HepG2 (cell line): ENCODE measurements around the gene PAPSS1. TPM values are rescaled to one million over a fixed set of nuclear protein-coding genes. Genes with fewer than 3 reads are reported as not detected.

Experiments used
- ATAC-seq: fragments of 200-7000 bp; cut with Tn5 transposase; 3 replicates; pipeline ENCODE4 v1.9.1; 2020; ENCODE audit warnings: mild to moderate bottlenecking, moderate library complexity
- BruUV-seq: library from RNA; stranded (reverse); fragments of 400-500 nt; replicated peaks from 2 replicates; lab custom pipeline; 2021; lab: Mats Ljungman, UMichigan
- CTCF ChIA-PET: fragments of 300-600 bp; formaldehyde crosslinking; extraction: SDS; loops from one replicate; lab custom pipeline; 2021; ENCODE audit warnings: low total read pairs, inconsistent platforms, low intra/inter-chr PET ratio; lab: Yijun Ruan, JAX
- POLR2A ChIA-PET: fragments of 350-600 bp; sonication (Branson Sonifier 250); formaldehyde crosslinking; loops from one replicate; lab custom pipeline; 2020; ENCODE audit warnings: antibody characterized with exemption, inconsistent platforms; lab: Yijun Ruan, JAX
- DNase-seq: peaks from one replicate; pipeline ENCODE4 v3.0.0-alpha.2; 2015; ENCODE audit warnings: low spot score
- FAIRE-seq: peaks from 3 replicates; lab custom pipeline; 2011; peaks lifted over from hg19 to GRCh38; lab: Jason Lieb, UNC
- H2AFZ ChIP-seq: one replicate; pipeline ENCODE4 v1.6.1; 2011; ENCODE audit warnings: low read length, inconsistent platforms
- H3K27ac ChIP-seq: fragments of 300-600 bp; 3 replicates; pipeline ENCODE4 v1.8.0; 2011; ENCODE audit warnings: mixed run types, mild to moderate bottlenecking, mixed read lengths, low read length, inconsistent platforms; ENCODE audit not compliant: insufficient read depth; ENCODE audit errors: extremely low read length
- H3K27me3 ChIP-seq, 2 experiments: fragments of 200-600 bp in 1 of 2; 2 replicates in 1 of 2; 3 replicates in 1 of 2; pipeline versions ENCODE4 v1.6.0 to v1.8.0; 2011; ENCODE audit warnings: low read length in 2 of 2, mild to moderate bottlenecking in 2 of 2, moderate library complexity in 2 of 2, inconsistent platforms in 1 of 2; ENCODE audit not compliant: insufficient read depth in 2 of 2, control insufficient read depth in 1 of 2
- H3K36me3 ChIP-seq, 2 experiments: fragments of 200-600 bp in 1 of 2; replicated peaks in 1 of 2; 2 replicates in 1 of 2; 3 replicates in 1 of 2; pipeline versions ENCODE4 v1.5.1 to v1.8.0; 2011; ENCODE audit warnings: low read length in 2 of 2, inconsistent platforms in 1 of 2; ENCODE audit not compliant: insufficient read depth in 2 of 2, control insufficient read depth in 1 of 2
- H3K4me1 ChIP-seq: 2 replicates; pipeline ENCODE4 v1.5.1; 2012; ENCODE audit warnings: low read length, inconsistent platforms; ENCODE audit not compliant: insufficient read depth
- H3K4me2 ChIP-seq: 2 replicates; pipeline ENCODE4 v1.6.0; 2011; ENCODE audit warnings: low read depth, low read length, inconsistent platforms
- H3K4me3 ChIP-seq, 3 experiments: fragments of 200-600 bp in 1 of 3; sonication (generic), shearing (Covaris generic) in 1 of 3; replicated peaks in 1 of 3; 2 replicates each; pipeline ENCODE4 v1.5.1; 2011 to 2016; ENCODE audit warnings: low read length in 3 of 3, inconsistent platforms in 2 of 3, low read depth in 2 of 3, mild to moderate bottlenecking in 2 of 3, control low read depth in 1 of 3, mixed read lengths in 1 of 3; ENCODE audit not compliant: insufficient read depth in 1 of 3
- H3K79me2 ChIP-seq: one replicate; pipeline ENCODE4 v1.6.1; 2011; ENCODE audit warnings: low read length, inconsistent platforms; ENCODE audit not compliant: insufficient read depth
- H3K9ac ChIP-seq: 2 replicates; pipeline ENCODE4 v1.6.0; 2011; ENCODE audit warnings: mild to moderate bottlenecking, low read depth, low read length, inconsistent platforms; ENCODE audit not compliant: insufficient read depth
- H3K9me3 ChIP-seq: 2 replicates; pipeline ENCODE4 v1.5.1; 2012; ENCODE audit warnings: mild to moderate bottlenecking, low read length
- H4K20me1 ChIP-seq: 2 replicates; pipeline ENCODE4 v1.6.0; 2011; ENCODE audit warnings: inconsistent platforms, mild to moderate bottlenecking, low read length, moderate library complexity; ENCODE audit not compliant: insufficient read depth
- BHLHE40 ChIP-seq: IDR thresholded peaks from 2 replicates; pipeline ENCODE4 v1.6.1; 2011; ENCODE audit warnings: low read length, improper control_type of control experiment
- EHMT2 ChIP-seq: fragments of 200-600 bp; sonication (generic); IDR thresholded peaks from 2 replicates; pipeline ENCODE4 v1.7.0; 2017; ENCODE audit warnings: antibody characterized with exemption, low read depth, low read length, borderline replicate concordance
- GATAD1 ChIP-seq: IDR thresholded peaks from 2 replicates; pipeline ENCODE4 v1.6.1; 2016; ENCODE audit warnings: missing genetic modification reagents, missing compliant biosample characterization
- IRX3 ChIP-seq: sonication (generic); formaldehyde crosslinking; IDR thresholded peaks from 2 replicates; pipeline ENCODE4 v1.8.1; 2023; ENCODE audit warnings: mild to moderate bottlenecking, low read depth, missing genetic modification reagents, borderline replicate concordance
- RBFOX2 ChIP-seq: fragments of 200-400 bp; formaldehyde crosslinking; IDR thresholded peaks from 2 replicates; pipeline ENCODE4 v1.6.1; 2017; ENCODE audit warnings: low read depth, mild to moderate bottlenecking, low read length
- RORA ChIP-seq: sonication (generic); formaldehyde crosslinking; IDR thresholded peaks from 2 replicates; pipeline ENCODE4 v1.5.0; 2020; ENCODE audit warnings: mild to moderate bottlenecking, missing genetic modification reagents, moderate library complexity
- SSRP1 ChIP-seq: IDR thresholded peaks from 2 replicates; pipeline ENCODE4 v1.6.1; 2016; ENCODE audit warnings: control low read depth
- TBX3 ChIP-seq: fragments of 450-650 bp; IDR thresholded peaks from 2 replicates; pipeline ENCODE4 v1.6.1; 2017; ENCODE audit warnings: antibody characterized with exemption, mild to moderate bottlenecking, inconsistent platforms, borderline replicate concordance
- ZNF564 ChIP-seq: sonication (generic); formaldehyde crosslinking; IDR thresholded peaks from 2 replicates; pipeline ENCODE4 v1.8.1; 2023; ENCODE audit warnings: mild to moderate bottlenecking, missing genetic modification reagents
- ZNF670 ChIP-seq: sonication (generic); formaldehyde crosslinking; IDR thresholded peaks from 2 replicates; pipeline ENCODE4 v1.8.0; 2022; ENCODE audit warnings: mild to moderate bottlenecking, missing genetic modification reagents, borderline replicate concordance
- WGBS: methylation state at CpG from one replicate; pipeline ENCODE4 v1.1.6; 2017; ENCODE audit warnings: low lambda C conversion rate; 5-methylcytosine and 5-hydroxymethylcytosine counted together
- in situ Hi-C: cut with HindIII; loops from 2 replicates; pipeline ENCODE4 v1.10.0; 2017; ENCODE audit warnings: low pct_unique_long_range_greater_than_20kb; ENCODE audit not compliant: extremely low pct_ligation_motif_present
- intact Hi-C: fragments of 100-400 bp; cut with micrococcal nuclease; formaldehyde crosslinking; loops from one replicate; pipeline ENCODE4 v1.10.0; 2022; ENCODE audit not compliant: unreplicated experiment
- polyA plus RNA-seq, 8 experiments: library from polyadenylated mRNA; depleted of rRNA in 3 of 8; stranded (reverse) in 7 of 8; unstranded in 1 of 8; fragments of >200 nt; fragmentation: Illumina TruSeq in 4 of 8; extraction: Trizol in 4 of 8; gene quantifications; 2 replicates each; pipeline versions ENCODE4 v1.2.1 to v1.2.3, GENCODE V29; 2011 to 2016; ENCODE audit warnings: low read depth in 4 of 8, missing spikeins in 1 of 8, mixed read lengths in 1 of 8; ENCODE audit not compliant: insufficient read depth in 1 of 8
- total RNA-seq, 5 experiments: library from RNA; depleted of rRNA; stranded (reverse); fragments of >200 nt; fragmentation: Illumina TruSeq; extraction: Trizol; gene quantifications; 2 replicates each; pipeline ENCODE4 v1.2.3, GENCODE V29; 2016; ENCODE audit warnings: low read depth in 1 of 5
- TF ChIP-seq, protein P1 (sequence below): sonication (generic); formaldehyde crosslinking; IDR thresholded peaks from 2 replicates; pipeline ENCODE4 v1.8.0; 2022; ENCODE audit warnings: mild to moderate bottlenecking, missing genetic modification reagents; ENCODE audit not compliant: insufficient replicate concordance
- TF ChIP-seq, protein P2 (sequence below): sonication (generic); formaldehyde crosslinking; IDR thresholded peaks from 2 replicates; pipeline ENCODE4 v1.4.0; 2020; ENCODE audit warnings: missing genetic modification reagents
- TF ChIP-seq, protein P3 (sequence below): sonication (generic); formaldehyde crosslinking; IDR thresholded peaks from 2 replicates; pipeline ENCODE4 v1.8.0; 2022; ENCODE audit warnings: missing genetic modification reagents, mild to moderate bottlenecking, inconsistent platforms, borderline replicate concordance
- TF ChIP-seq, protein P4 (sequence below), 2 experiments: sonication (generic) in 1 of 2; formaldehyde crosslinking in 1 of 2; IDR thresholded peaks; 2 replicates each; pipeline versions ENCODE4 v1.4.0 to v1.6.1; 2018 to 2020; ENCODE audit warnings: missing genetic modification reagents in 2 of 2, borderline replicate concordance in 1 of 2, low read depth in 1 of 2, mild to moderate bottlenecking in 1 of 2, missing biosample characterization in 1 of 2
- TF ChIP-seq, protein P5 (sequence below): sonication (generic); formaldehyde crosslinking; IDR thresholded peaks from 2 replicates; pipeline ENCODE4 v1.4.0; 2020; ENCODE audit warnings: mild to moderate bottlenecking, missing genetic modification reagents

Gene PAPSS1
- total and polyA plus RNA-seq, 2 of the 13 experiments (the other 11 are each of a cell fraction or from before 2014, with no cell fraction given) = 105 to 126 TPM

DNA sequence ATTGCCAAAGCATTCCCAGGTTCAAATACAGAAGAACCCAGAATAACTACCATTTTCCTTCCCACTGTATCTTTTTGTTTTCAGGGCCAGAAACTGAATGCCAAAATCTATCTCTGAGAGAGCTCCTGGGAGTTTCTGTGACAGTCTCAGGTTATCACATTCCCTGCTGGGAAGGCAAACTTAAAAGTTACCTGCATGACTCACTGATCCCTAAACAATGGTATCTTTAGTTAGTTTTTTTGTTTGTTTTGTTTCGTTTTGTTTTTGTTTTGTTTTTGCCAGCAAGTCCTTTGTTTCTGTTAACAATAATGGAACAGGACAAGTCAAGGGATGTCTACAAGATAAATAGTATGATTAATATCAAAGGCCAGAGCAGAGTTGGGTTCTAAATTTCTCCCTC is 34.3 kb downstream of the PAPSS1 start:
- Histone ChIP-seq H3K79me2 (peaks cover 5% of the 10 kb centered on the region), H4K20me1 (0 out of 2 replicates have a peak, but pooled peaks cover 2% of the 10 kb centered on the region), H3K36me3 (peaks cover 5 to 32% of the 10 kb centered on the region in 2 experiments; a peak in 3 of 5 replicates), H3K4me3 (no peak overlapping the region), H3K9me3 (no peaks in the 10 kb centered on the region), H3K4me2 (no peak overlapping the region), H3K9ac (no peak overlapping the region), H3K4me1 (peaks cover 29% of the 10 kb centered on the region), H3K27ac (no peak overlapping the region), H2AFZ (no peak overlapping the region), H3K27me3 (no peaks in the 10 kb centered on the region)
- no TSS peak for BruUV-seq
- whole genome bisulfite sequencing = 52% methylated on average over 1 of the region's 1 CpG
- in situ Hi-C loops (no loop called here), intact Hi-C loops (loop anchor here (2.0 kb wide), 2 partner anchors 27 to 35 kb away; partner anchors contain the start of gene PAPSS1)
- ATAC-seq (no peak), FAIRE-seq (no peak), DNase-seq (no peak)
- POLR2A ChIA-PET = no interaction called here
- CTCF ChIA-PET = no interaction called here
- TF ChIP-seq, protein P1, sequence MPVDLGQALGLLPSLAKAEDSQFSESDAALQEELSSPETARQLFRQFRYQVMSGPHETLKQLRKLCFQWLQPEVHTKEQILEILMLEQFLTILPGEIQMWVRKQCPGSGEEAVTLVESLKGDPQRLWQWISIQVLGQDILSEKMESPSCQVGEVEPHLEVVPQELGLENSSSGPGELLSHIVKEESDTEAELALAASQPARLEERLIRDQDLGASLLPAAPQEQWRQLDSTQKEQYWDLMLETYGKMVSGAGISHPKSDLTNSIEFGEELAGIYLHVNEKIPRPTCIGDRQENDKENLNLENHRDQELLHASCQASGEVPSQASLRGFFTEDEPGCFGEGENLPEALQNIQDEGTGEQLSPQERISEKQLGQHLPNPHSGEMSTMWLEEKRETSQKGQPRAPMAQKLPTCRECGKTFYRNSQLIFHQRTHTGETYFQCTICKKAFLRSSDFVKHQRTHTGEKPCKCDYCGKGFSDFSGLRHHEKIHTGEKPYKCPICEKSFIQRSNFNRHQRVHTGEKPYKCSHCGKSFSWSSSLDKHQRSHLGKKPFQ (CRISPR knock-in tag) = no peak
- TF ChIP-seq SSRP1 (CRISPR knock-in tag) (no peak), ZNF670 (CRISPR knock-in tag) (no peak), IRX3 (CRISPR knock-in tag) (no peak), GATAD1 (CRISPR knock-in tag) (no peak), TBX3 (no peak), EHMT2 (no peak), BHLHE40 (no peak), ZNF564 (CRISPR knock-in tag) (no peak), RBFOX2 (no peak), RORA (CRISPR knock-in tag) (no peak)
- TF ChIP-seq, protein P2, sequence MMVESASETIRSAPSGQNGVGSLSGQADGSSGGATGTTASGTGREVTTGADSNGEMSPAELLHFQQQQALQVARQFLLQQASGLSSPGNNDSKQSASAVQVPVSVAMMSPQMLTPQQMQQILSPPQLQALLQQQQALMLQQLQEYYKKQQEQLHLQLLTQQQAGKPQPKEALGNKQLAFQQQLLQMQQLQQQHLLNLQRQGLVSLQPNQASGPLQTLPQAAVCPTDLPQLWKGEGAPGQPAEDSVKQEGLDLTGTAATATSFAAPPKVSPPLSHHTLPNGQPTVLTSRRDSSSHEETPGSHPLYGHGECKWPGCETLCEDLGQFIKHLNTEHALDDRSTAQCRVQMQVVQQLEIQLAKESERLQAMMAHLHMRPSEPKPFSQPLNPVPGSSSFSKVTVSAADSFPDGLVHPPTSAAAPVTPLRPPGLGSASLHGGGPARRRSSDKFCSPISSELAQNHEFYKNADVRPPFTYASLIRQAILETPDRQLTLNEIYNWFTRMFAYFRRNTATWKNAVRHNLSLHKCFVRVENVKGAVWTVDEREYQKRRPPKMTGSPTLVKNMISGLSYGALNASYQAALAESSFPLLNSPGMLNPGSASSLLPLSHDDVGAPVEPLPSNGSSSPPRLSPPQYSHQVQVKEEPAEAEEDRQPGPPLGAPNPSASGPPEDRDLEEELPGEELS (CRISPR knock-in tag) = no peak
- TF ChIP-seq, protein P3, sequence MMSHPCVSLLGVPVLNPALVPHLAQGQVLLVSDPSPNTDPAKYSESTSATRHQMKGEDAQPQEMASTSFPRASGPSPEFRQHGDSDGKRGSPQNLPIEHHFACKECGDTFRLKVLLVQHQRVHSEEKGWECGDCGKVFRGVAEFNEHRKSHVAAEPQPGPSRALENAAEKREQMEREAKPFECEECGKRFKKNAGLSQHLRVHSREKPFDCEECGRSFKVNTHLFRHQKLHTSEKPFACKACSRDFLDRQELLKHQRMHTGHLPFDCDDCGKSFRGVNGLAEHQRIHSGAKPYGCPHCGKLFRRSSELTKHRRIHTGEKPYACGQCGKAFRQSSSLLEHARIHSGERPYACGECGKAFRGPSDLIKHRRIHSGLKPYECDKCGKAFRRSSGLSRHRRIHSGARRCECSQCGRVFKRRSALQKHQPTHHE = no peak
- TF ChIP-seq, protein P4, sequence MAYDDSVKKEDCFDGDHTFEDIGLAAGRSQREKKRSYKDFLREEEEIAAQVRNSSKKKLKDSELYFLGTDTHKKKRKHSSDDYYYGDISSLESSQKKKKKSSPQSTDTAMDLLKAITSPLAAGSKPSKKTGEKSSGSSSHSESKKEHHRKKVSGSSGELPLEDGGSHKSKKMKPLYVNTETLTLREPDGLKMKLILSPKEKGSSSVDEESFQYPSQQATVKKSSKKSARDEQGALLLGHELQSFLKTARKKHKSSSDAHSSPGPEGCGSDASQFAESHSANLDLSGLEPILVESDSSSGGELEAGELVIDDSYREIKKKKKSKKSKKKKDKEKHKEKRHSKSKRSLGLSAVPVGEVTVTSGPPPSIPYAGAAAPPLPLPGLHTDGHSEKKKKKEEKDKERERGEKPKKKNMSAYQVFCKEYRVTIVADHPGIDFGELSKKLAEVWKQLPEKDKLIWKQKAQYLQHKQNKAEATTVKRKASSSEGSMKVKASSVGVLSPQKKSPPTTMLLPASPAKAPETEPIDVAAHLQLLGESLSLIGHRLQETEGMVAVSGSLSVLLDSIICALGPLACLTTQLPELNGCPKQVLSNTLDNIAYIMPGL (CRISPR knock-in tag; IDR thresholded peaks at IDR 0.05; ENCODE audit: borderline replicate concordance in 1 of 2, low read depth in 1 of 2) = no peak
- TF ChIP-seq, protein P5, sequence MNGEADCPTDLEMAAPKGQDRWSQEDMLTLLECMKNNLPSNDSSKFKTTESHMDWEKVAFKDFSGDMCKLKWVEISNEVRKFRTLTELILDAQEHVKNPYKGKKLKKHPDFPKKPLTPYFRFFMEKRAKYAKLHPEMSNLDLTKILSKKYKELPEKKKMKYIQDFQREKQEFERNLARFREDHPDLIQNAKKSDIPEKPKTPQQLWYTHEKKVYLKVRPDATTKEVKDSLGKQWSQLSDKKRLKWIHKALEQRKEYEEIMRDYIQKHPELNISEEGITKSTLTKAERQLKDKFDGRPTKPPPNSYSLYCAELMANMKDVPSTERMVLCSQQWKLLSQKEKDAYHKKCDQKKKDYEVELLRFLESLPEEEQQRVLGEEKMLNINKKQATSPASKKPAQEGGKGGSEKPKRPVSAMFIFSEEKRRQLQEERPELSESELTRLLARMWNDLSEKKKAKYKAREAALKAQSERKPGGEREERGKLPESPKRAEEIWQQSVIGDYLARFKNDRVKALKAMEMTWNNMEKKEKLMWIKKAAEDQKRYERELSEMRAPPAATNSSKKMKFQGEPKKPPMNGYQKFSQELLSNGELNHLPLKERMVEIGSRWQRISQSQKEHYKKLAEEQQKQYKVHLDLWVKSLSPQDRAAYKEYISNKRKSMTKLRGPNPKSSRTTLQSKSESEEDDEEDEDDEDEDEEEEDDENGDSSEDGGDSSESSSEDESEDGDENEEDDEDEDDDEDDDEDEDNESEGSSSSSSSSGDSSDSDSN (CRISPR knock-in tag) = no peak
